ENCODE measurements around the gene LNPK.

DNA sequence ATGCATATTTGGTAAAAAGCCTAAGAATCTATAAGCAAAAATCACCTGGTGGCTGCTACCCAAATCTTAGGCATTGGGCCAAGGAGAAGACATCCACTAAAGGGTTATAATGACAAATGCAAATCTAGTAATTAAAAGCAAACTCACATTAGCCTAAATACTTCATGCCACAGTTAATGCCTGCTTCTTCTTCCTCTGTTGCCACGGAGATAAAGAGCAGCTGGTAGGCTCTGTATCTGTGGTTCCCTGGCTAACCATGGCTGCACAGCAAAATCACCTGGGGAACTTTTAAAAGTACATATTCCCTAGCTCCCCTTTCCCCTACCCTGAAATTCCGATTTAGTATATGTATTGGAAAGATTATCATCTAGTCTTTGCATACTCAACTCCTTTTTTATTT is 114.3 kb downstream of the LNPK start:
- TF ChIP-seq SIN3A (IDR thresholded peaks at IDR 0.05; ENCODE audit: borderline replicate concordance, insufficient read depth, low read length), result no peak
- no peak for TF ChIP-seq POLR2AphosphoS5 (IDR thresholded peaks at IDR 0.05; ENCODE audit: low read depth, low read length)
- TF ChIP-seq TAF1 (IDR thresholded peaks at IDR 0.05; ENCODE audit: borderline replicate concordance, insufficient read depth, low read length), result no peak
- no peak for TF ChIP-seq REST (IDR thresholded peaks at IDR 0.05; ENCODE audit: insufficient read depth in 1 of 2, low read depth in 2 of 2, low read length in 2 of 2)

All from PFSK-1 (cell line).